ENCODE results near the gene CDC42BPB.
A peak's percentile ranks its signal among the peaks of the same experiment; 100 is the strongest.

Gene CDC42BPB

GRCh38 chr14:102922490-102923200 lies 134.7 kb downstream of the CDC42BPB start, which contains the start of gene AMN:
Gene AMN (plus strand): TSS chr14:102922663. CDS start chr14:102922689, 26 bp downstream.
- H3K27ac ChIP-seq = no peak within 1 kb of the TSS
- H3K4me3 ChIP-seq (ENCODE audit: low read depth, low read length) = peak within 1 kb of the TSS; percentile 31
- DNase-seq = no peak
- in situ Hi-C loops (cut with HindIII; ENCODE audit: low pct_ligation_motif_present, low sequenced_read_pairs) = no loop called here
- H3K27me3 ChIP-seq (replicated peaks) = peaks cover 30% of the 10 kb centered on the region
- no peaks in the 10 kb centered on the region for H3K36me3 ChIP-seq (replicated peaks)
- TF ChIP-seq CTCF (IDR thresholded peaks at IDR 0.05; ENCODE audit: low read depth, low read length, missing control alignments) = no peak

DNA sequence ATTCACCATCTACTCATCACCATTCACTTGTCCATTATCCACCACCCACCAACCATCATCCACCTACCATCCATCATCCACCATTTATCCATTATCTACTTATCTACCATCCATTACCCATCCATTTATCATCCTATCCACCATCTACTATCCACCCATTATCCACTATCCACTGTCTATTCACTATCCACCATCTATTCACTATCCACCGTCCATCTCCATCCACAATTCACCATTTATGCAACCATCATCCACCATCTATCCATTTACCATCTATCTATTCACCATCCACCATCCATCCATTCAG lies 136.4 kb downstream of the CDC42BPB start:
- Histone ChIP-seq H3K27ac (no peak overlapping the region), H3K4me3 (ENCODE audit: low read depth, low read length) (no peak overlapping the region), H3K36me3 (replicated peaks) (no peaks in the 10 kb centered on the region), H3K27me3 (replicated peaks) (peaks cover 30% of the 10 kb centered on the region)
- in situ Hi-C loops (cut with HindIII; ENCODE audit: low pct_ligation_motif_present, low sequenced_read_pairs) = no loop called here
- no peak for TF ChIP-seq CTCF (IDR thresholded peaks at IDR 0.05; ENCODE audit: low read depth, low read length, missing control alignments)
- DNase-seq = no peak

GRCh38 chr14:102920273-102920997 lies 136.9 kb downstream of the CDC42BPB start:
- no peak for DNase-seq
- no peak overlapping the region for H3K4me3 ChIP-seq (ENCODE audit: low read depth, low read length)
- TF ChIP-seq CTCF (IDR thresholded peaks at IDR 0.05; ENCODE audit: low read depth, low read length, missing control alignments) = no peak
- in situ Hi-C loops (cut with HindIII; ENCODE audit: low pct_ligation_motif_present, low sequenced_read_pairs) = no loop called here
- peaks cover 30% of the 10 kb centered on the region for H3K27me3 ChIP-seq (replicated peaks)
- no peak overlapping the region for H3K27ac ChIP-seq
- no peaks in the 10 kb centered on the region for H3K36me3 ChIP-seq (replicated peaks)

- H3K27me3 ChIP-seq (replicated peaks) = peaks cover 12% of the 10 kb centered on the region
- in situ Hi-C loops (cut with HindIII; ENCODE audit: low pct_ligation_motif_present, low sequenced_read_pairs) = no loop called here
- no peak for DNase-seq
- TF ChIP-seq CTCF (IDR thresholded peaks at IDR 0.05; ENCODE audit: low read depth, low read length, missing control alignments) = no peak
- H3K36me3 ChIP-seq (replicated peaks) = no peaks in the 10 kb centered on the region
- H3K4me3 ChIP-seq (ENCODE audit: low read depth, low read length) = no peak overlapping the region
- no peak overlapping the region for H3K27ac ChIP-seq
Measured at GRCh38 chr14:102918438-102918837, 138.9 kb downstream of the CDC42BPB start.

- peak; percentile 17 for DNase-seq
- no peaks in the 10 kb centered on the region for H3K36me3 ChIP-seq (replicated peaks)
- H3K27ac ChIP-seq = no peak overlapping the region
- TF ChIP-seq CTCF (IDR thresholded peaks at IDR 0.05; ENCODE audit: low read depth, low read length, missing control alignments) = peak; percentile 88
- H3K27me3 ChIP-seq (replicated peaks) = peaks cover 5% of the 10 kb centered on the region
- in situ Hi-C loops (cut with HindIII; ENCODE audit: low pct_ligation_motif_present, low sequenced_read_pairs) = no loop called here
- H3K4me3 ChIP-seq (ENCODE audit: low read depth, low read length) = no peak overlapping the region
Measured at GRCh38 chr14:102917469-102918211, 139.7 kb downstream of the CDC42BPB start.
